SK-N-SH (cell line): ENCODE measurements around the gene MRPL24.

Experiments used
- EP300 ChIP-seq, 2 experiments: IDR thresholded peaks; 2 replicates each; pipeline versions ENCODE4 v1.4.0 to v1.6.1; 2012; ENCODE audit warnings: borderline replicate concordance in 1 of 2, low read depth in 1 of 2, low read length in 1 of 2
- GABPA ChIP-seq: IDR thresholded peaks from 2 replicates; pipeline ENCODE4 v1.4.0; 2012; ENCODE audit warnings: low read depth, mild to moderate bottlenecking
- MXI1 ChIP-seq: IDR thresholded peaks from 2 replicates; pipeline ENCODE4 v1.6.1; 2012; ENCODE audit warnings: mild to moderate bottlenecking, low read depth, low read length, improper control_type of control experiment
- SIN3A ChIP-seq: IDR thresholded peaks from 2 replicates; pipeline ENCODE4 v1.6.1; 2012; ENCODE audit warnings: low read depth, mild to moderate bottlenecking, low read length, moderate library complexity, borderline replicate concordance
- TEAD4 ChIP-seq: IDR thresholded peaks from 2 replicates; pipeline ENCODE4 v1.4.0; 2012; ENCODE audit warnings: mild to moderate bottlenecking, borderline replicate concordance; ENCODE audit not compliant: insufficient read depth
- YY1 ChIP-seq: IDR thresholded peaks from 2 replicates; pipeline ENCODE4 v1.4.0; 2012; ENCODE audit warnings: low read depth, mild to moderate bottlenecking
- TF ChIP-seq, protein P1 (sequence below): fragments of 200-600 bp; sonication (generic); IDR thresholded peaks from 2 replicates; pipeline ENCODE4 v1.6.1; 2017; ENCODE audit warnings: antibody characterized with exemption, mild to moderate bottlenecking, moderate library complexity
- TF ChIP-seq, protein P2 (sequence below): fragments of 150-350 bp; IDR thresholded peaks from 2 replicates; pipeline ENCODE4 v1.6.1; 2017; ENCODE audit warnings: antibody characterized with exemption, low read length, low read depth, borderline replicate concordance
- TF ChIP-seq, protein P3 (sequence below): IDR thresholded peaks from 2 replicates; pipeline ENCODE4 v1.6.1; 2012; ENCODE audit warnings: mild to moderate bottlenecking, low read depth, low read length, moderate library complexity

DNA sequence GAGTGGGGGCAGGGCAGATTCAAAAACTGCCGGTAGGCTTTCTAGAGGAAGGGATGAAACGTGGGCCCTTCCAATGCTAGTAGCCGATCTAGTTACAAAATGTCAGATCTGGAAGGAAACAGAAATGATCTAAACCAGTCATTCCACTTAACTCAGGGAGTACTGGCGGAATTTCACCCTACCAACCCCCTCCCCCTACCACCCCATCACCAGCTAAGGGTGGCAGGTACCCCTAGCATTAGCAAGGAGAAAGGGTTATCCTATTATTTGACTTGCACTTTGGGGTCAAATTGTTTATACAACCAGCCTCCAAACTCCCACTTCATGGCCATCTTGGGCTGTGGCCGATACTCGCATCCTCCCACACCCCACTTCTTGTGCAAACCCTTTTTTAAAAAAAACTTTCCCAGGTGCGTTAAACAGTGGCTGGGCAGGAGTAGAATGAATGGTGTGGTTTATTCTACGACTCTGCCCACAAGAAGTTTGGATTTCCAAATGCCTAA lies 644 bp upstream of the MRPL24 start:
- TF ChIP-seq, protein P1, sequence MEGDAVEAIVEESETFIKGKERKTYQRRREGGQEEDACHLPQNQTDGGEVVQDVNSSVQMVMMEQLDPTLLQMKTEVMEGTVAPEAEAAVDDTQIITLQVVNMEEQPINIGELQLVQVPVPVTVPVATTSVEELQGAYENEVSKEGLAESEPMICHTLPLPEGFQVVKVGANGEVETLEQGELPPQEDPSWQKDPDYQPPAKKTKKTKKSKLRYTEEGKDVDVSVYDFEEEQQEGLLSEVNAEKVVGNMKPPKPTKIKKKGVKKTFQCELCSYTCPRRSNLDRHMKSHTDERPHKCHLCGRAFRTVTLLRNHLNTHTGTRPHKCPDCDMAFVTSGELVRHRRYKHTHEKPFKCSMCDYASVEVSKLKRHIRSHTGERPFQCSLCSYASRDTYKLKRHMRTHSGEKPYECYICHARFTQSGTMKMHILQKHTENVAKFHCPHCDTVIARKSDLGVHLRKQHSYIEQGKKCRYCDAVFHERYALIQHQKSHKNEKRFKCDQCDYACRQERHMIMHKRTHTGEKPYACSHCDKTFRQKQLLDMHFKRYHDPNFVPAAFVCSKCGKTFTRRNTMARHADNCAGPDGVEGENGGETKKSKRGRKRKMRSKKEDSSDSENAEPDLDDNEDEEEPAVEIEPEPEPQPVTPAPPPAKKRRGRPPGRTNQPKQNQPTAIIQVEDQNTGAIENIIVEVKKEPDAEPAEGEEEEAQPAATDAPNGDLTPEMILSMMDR: no peak
- TF ChIP-seq GABPA (no peak), TEAD4 (no peak), YY1 (peak; percentile 12; the same call in 1 of the 2 replicates), MXI1 (no peak), EP300 (IDR thresholded peaks at IDR 0.05; ENCODE audit: borderline replicate concordance in 1 of 2, low read depth in 1 of 2, low read length in 1 of 2) (no peak), SIN3A (no peak)
- TF ChIP-seq, protein P2, sequence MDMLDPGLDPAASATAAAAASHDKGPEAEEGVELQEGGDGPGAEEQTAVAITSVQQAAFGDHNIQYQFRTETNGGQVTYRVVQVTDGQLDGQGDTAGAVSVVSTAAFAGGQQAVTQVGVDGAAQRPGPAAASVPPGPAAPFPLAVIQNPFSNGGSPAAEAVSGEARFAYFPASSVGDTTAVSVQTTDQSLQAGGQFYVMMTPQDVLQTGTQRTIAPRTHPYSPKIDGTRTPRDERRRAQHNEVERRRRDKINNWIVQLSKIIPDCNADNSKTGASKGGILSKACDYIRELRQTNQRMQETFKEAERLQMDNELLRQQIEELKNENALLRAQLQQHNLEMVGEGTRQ: no peak
- TF ChIP-seq, protein P3, sequence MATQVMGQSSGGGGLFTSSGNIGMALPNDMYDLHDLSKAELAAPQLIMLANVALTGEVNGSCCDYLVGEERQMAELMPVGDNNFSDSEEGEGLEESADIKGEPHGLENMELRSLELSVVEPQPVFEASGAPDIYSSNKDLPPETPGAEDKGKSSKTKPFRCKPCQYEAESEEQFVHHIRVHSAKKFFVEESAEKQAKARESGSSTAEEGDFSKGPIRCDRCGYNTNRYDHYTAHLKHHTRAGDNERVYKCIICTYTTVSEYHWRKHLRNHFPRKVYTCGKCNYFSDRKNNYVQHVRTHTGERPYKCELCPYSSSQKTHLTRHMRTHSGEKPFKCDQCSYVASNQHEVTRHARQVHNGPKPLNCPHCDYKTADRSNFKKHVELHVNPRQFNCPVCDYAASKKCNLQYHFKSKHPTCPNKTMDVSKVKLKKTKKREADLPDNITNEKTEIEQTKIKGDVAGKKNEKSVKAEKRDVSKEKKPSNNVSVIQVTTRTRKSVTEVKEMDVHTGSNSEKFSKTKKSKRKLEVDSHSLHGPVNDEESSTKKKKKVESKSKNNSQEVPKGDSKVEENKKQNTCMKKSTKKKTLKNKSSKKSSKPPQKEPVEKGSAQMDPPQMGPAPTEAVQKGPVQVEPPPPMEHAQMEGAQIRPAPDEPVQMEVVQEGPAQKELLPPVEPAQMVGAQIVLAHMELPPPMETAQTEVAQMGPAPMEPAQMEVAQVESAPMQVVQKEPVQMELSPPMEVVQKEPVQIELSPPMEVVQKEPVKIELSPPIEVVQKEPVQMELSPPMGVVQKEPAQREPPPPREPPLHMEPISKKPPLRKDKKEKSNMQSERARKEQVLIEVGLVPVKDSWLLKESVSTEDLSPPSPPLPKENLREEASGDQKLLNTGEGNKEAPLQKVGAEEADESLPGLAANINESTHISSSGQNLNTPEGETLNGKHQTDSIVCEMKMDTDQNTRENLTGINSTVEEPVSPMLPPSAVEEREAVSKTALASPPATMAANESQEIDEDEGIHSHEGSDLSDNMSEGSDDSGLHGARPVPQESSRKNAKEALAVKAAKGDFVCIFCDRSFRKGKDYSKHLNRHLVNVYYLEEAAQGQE: no peak
